GM12892 (cell line): ENCODE results near the gene SGTA.

ENCODE experiments used
- POLR2A ChIP-seq: IDR thresholded peaks from 2 replicates; pipeline ENCODE4 v1.6.1; 2011; ENCODE audit warnings: low read depth, low read length, control low read depth
- POLR2AphosphoS5 ChIP-seq: IDR thresholded peaks from 2 replicates; pipeline ENCODE4 v1.6.1; 2011; ENCODE audit warnings: low read depth, low read length, control low read depth
- TAF1 ChIP-seq: IDR thresholded peaks from 2 replicates; pipeline ENCODE4 v1.6.1; 2011; ENCODE audit warnings: low read depth, mild to moderate bottlenecking, control low read depth, low read length, borderline replicate concordance

- TF ChIP-seq TAF1: no peak
- TF ChIP-seq POLR2A: no peak
- TF ChIP-seq POLR2AphosphoS5: no peak
These were observed 14.5 kb downstream of the SGTA start for GRCh38 chr19:2768365-2769132.
